ENCODE results near the gene ELP6.

The ELP6 gene

GRCh38 chr3:47455806-47456452 is 57.6 kb downstream of the ELP6 start:
- no peak for DNase-seq

GRCh38 chr3:47452453-47453215 is 60.9 kb downstream of the ELP6 start:
- no peak for DNase-seq

Data from kidney glomerular epithelial cell (primary cell).